GM04504 (cell line): ENCODE results near the gene DYNLT5.
"Not testable (repeated sequence)": the region's sequence is repeated elsewhere in the genome, so short reads cannot be mapped to it uniquely, and the experiment has no call there.

ENCODE experiments used
- DNase-seq: peaks from one replicate; pipeline ENCODE4 v3.0.0-alpha.2; 2012; ENCODE audit warnings: low read depth

Gene DYNLT5

DNA sequence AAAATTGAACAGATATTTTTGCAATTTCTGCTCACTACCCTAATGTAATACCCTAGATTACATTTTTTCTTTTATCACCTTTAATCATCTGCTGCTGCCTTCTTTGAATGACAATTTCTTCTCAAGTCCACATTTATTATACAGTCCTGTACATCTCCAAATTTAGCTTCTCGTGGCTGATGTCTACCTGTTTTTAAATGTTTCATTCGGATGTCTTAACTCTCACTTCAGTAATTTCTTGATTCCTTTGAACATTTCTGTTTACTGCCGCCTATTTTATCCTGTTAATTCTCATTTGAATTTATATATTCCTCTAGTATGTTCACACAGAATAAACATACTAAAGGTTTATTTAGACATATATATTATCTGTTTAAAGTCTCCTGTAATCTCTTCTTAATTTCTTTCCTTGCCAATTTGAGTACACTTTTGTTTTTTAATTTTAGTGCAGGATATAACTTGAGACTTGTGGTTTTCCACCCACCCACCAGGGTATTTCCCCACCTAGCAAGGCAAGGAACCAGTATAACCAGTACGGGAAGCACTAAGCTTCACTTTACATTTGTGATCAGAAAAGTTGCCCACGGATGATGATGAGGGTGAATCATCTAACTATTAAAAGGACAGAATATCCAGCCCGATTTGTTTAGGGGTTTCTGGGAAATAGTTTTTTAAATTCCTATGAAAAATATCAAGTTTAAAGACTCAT lies 36.1 kb downstream of the DYNLT5 start:
- DNase-seq, result no peak

DNA sequence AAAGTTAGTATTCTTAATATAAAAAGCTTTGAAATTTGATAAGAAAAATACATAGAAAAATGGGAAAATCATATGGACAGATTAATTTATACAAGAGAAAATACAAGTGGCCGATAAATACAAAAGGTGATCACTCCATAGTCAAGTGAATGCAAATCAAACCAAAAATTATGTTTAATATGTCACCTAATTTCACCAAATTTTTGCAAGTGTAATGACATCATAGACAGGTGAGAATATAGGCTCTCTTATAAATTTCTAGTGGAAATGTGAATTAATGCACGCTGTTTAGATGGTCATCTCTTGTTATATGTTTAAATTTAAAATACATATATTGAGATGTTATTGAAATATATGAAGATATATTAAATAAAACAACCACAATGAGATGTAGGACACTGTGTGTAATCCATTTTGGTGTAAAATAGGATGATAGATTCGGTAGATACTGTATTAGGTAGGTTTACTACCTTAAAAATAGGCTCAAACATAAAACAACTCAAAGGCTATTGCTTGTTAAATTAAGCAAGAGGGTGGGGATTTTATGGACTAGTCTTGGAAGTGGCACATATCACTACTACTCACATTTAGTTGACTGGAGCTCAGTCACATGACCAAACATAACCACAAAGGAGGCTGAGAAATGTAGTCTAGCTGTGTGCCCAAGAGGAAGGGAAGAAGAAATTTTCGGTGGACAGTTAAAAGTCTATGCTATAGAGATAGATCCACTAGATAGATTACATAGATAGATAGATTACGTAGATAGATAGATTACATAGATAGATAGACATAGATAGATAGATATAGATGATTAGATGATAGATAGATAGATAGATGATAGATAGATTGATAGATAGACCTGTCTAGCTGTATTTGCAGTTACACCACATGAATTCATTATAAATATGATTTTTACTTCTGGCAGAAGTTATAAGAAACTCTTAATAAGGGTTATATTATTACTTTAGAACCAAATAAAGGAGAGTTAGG lies 39.7 kb downstream of the DYNLT5 start:
- no peak for DNase-seq

DNA sequence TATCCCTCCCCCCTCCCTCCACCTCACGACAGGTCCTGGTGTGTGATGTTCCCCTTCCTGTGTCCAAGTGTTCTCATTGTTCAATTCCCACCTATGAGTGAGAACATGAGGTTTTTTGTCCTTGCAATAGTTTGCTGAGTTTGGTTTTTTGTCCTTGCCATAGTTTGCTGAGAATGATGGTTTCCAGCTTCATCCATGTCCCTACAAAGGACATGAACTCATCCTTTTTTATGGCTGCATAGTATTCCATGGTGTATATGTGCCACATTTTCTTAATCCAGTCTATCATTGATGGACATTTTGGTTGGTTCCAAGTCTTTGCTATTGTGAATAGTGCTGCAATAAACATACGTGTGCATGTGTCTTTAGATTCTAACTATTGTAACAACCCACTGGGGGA lies 43.6 kb downstream of the DYNLT5 start:
- DNase-seq, result not testable (repeated sequence)

DNA sequence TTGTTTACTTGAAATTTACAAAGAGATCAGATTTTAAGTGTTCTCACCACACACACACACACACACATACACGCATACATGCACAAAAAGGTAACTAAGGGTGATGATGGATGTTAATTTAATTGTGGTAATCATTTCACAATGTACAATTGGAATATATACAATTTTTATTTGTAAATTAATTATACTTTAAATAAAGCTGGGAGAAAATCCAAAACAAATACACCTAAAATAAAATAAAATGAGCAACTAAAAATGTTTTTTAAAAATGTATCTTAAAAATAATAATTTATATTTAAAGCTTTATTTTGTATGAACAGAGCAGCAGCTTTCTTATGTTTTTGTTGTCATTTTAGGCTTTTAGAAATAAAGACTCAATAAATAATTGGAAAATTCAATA lies 57.0 kb downstream of the DYNLT5 start:
- DNase-seq, result no peak

DNA sequence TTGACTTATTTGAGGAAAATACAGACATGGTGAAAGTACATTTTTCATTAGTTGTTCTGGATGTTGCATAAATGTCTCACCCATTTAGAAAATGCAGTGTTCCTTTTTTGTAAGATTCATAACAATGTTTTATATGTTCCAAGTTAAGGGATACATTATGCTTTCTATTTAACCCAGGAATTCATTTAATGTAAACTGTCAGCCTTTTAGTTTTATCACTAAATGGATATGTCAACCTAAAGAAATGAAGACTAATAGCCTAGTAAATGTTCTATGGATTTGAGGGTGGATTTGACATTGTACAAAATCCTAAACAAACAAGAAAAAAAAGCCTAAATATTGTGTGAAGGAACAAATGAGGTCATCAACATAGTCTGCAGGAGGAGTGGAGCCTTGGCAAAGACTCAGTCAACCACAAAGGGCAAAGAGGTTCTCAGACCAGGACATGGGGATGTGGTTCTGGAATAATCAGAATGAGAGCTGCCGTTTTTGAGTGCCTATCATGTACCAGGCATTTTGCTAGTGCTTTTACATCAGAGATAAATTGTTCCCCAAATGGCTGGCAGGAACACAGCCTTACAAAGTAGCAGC lies 57.6 kb downstream of the DYNLT5 start:
- no peak for DNase-seq

DNA sequence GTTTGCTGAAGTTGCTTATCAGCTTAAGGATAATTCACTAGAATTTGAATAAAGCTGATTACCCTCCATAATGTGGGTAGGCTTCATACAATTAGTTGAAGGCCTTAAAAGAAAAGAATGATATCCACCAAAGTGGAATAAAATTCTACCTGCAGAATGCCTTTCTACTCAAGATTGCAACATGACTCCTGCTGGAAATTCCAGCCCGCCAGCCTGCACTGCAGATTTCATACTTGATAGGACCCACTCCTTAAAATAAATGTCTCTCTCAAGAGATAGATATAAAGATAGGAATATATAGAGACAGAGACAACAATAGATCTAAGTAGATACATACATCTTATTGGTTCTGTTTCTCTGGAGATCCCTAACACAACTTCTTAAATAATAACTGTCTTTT lies 72.5 kb downstream of the DYNLT5 start:
- no peak for DNase-seq
